A204.1 (cell line): ENCODE measurements around the gene SPAG5.
A peak's percentile ranks its signal among the peaks of the same experiment; 100 is the strongest.

Experiments
- FAIRE-seq: peaks from 2 replicates; lab custom pipeline; 2012; peaks lifted over from hg19 to GRCh38; lab: Jason Lieb, UNC

Gene SPAG5

DNA sequence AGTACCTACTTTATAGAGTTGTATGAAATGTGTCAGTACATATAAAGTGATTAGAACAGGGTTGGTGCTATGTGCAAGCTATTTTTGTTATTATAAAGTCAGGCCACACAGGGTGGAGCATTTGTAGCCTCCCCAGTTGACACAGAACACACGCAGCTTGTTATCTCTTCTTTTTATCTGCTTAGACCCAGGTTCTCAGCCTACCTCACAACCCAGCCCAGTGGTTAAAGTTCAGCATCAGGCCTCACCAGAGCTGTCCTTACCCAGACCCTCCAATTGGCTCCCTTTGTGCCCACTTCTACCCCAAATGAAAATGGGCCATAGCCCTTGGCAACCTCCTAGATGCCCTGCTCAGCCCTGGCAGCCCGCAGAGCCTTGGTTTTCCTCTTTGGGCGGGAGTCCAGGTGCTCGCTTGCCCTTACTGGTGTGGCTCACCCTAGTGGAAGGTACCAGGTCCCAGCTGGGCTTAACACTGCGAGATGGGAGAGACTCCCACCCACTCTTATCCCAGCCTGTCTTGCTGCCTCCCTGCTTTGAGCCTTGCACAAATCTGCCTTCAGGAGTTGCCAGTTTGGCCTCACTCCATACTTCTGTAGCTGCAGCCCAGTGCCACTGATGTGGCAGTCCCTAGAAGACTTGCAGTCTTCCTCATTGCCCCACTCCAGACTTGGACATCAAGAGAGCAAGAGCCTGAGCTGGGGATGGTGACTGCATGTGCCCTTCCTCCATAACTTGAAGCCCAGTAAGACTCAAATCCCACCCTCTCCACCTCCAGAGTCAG lies 26.4 kb downstream of the SPAG5 start:
- FAIRE-seq: no peak

DNA sequence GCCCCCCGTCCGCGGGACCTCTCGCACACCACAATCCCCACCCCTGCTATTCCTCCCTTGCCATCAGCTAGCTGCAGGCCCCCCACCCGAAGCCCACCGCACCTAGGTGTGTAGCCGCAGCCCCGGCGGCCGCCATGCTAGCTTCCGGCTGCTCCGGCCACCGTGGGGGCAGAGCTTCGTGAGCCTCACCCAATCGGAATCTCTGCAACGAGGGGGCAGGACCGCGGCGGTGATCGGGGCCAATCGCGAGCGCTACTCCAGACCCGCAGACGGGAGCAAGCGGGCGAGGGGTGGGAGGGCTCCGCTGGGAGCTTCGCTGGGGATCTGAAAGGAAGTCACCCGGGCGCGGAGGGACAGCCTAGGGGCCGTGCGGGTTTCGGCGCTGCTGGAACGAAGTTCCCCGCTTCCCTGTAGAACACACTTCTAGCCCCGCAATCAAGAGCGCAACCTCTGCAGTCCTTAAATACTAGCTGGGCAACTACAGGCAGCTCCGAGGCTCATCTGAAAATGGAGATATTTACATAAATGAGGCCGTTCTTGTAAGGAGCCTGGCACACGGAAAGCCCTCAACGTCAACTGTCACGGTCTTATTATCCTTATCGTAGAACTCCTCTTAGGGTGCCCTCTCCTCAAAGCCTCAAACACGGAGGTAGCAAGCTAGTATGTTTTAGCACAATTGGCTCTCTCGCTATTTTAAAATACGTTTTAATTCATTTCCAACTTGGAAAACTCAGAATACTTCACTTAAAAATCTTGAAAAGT lies 27.3 kb downstream of the SPAG5 start, which contains the start of gene PIGS:
TSS of gene PIGS (minus strand) at position 164 of the 762 bp plus-strand sequence. CDS start at position 136, 28 bp downstream.
- FAIRE-seq: no peak

DNA sequence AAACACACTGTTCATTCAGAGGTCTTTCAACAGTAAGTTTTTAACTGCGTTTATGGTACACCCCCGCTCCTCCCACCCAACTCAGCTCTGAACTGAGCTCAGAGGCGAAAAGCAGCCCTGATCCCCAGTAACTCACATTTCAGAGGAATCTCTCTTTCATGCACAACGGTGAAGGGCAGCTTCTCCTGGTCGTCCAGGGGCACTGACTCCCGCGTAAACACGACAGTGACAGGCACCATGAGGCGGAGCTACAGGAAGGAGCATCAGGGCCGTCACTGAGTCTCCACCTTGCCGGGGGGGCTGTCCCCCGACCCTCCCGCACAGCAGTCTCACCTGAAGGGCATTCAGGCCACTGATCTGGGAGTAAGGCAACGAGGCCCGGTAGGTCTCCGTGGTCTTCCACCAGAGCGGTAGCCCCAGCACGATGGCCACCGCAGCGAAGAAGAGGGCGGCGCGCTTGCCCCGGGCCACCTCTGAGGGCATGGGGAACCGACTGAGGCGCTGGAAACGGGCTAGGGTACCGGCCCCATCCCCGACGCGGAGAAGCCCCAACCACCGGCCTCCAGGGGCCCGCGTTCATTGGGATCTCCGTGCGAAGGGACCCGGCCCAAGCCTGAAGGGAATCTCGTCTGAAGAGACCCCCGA lies 28.0 kb downstream of the SPAG5 start:
- no peak for FAIRE-seq

DNA sequence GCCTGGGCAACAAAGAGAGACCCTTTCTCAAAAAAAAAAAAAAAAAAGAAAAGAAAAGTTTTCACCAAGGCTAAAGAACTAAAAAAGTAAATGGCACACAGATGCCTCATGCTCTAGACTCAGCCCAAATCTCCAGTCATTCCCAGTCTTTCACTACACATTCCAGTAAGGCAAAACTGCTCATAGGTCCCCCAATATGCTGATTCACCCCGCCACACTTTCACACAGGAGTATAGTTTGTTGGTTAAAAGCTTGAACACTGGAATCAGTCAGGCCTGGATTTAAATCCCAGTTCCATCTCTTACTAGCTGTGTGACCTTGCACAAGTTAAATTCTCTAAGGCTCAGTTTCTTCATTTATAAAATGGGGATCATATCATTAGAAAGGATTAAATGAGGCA lies 29.4 kb downstream of the SPAG5 start:
- FAIRE-seq: no peak

DNA sequence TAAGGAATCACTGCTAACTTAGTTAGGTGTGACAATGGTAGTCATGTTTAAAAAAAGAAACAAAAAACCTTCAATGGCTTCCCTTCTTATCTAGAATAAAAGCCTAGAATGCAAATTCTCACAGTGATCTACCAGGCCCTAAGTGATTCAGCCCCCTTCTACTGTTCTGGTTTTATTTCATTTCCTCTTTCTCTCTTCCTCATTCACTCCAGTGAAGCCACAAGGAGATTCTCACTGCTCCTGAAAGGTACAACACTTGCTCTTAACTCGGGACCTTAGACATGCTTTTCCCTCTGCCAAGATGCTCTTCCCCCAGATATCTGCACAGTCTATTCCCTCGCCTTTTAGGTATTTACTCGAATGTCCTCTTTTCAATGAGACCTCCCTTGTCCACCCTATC lies 31.2 kb downstream of the SPAG5 start:
- no peak for FAIRE-seq

DNA sequence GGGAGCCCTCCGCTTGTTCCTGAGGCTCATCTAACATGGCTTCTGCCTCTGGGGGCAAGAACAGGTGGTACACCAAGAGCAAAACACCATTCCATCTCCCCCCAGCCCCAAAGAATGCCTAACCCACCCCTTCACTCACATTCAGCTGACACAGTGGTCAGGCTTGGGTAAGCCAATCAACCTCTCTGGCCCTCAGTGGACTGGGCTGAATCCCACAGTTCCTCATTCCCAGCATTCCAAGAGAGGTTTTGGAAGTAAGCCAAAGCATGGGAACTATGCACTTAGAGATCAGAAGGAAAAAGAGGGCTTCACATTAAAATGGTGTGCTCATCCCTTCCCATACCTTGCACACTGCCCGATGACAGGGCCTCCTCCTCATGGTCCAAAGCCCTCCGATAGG lies 35.4 kb downstream of the SPAG5 start:
- no peak for FAIRE-seq

DNA sequence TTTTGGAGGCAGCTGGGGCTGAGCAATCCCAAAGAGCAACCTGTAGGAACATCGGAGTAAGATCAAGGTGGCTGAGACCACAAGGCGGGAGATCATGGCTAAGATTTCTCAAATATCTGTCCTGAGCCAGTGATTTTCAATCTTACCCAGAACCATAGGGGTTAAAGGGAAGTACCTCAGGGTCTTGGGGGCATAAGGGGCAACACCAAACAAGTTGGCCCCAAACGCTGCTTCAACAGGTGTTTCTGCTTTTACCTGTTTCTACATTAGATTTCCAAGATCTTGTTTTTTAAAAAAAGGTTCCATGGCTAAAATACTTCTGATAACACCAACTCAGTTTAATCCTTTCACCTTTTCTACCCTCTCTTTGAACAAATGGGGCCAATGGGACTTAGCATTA lies 43.8 kb downstream of the SPAG5 start:
- FAIRE-seq: no peak

DNA sequence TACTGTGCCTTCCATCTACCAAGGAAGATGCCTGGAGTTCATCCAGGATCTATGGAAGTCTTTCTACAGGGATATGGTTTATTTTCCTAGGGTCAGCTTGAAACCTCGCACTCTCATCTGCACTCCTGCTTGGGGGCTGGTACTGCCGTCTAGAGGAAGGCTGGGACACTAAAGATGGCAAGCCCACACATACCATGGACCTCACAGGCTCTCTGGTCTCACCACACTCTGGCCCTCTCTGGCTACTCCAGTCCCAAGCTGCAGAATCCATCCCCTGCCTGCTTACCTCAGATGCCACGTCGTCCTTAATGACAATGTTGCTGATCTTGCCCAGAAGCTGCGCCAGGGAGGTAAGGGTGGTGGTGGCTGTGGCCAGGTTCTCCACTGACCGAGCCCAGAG lies 44.3 kb downstream of the SPAG5 start:
- FAIRE-seq: no peak

DNA sequence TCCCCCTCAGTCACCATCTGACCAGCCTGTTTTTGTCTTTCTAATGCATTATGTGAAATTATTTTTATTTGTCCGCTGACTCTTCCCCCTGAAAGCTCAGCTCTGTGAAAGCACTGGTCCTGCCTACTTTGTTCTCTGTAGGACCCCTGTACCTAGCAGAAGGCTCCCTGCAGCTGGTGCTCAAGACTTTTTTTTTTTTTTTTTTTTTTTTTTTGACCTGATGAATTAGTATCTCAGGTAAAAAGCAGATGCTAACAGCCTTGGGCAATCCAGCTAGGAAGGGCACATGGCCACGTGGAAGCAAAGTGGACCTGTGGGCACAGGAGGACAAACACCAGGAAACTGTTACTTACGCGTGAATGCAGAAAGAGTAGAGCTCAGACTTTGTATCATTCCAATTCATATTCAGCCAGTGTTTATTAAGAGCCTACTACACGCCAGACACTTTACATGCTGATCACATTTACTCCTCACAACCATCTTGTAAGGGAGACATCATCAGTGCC lies 45.8 kb downstream of the SPAG5 start:
- FAIRE-seq: no peak

DNA sequence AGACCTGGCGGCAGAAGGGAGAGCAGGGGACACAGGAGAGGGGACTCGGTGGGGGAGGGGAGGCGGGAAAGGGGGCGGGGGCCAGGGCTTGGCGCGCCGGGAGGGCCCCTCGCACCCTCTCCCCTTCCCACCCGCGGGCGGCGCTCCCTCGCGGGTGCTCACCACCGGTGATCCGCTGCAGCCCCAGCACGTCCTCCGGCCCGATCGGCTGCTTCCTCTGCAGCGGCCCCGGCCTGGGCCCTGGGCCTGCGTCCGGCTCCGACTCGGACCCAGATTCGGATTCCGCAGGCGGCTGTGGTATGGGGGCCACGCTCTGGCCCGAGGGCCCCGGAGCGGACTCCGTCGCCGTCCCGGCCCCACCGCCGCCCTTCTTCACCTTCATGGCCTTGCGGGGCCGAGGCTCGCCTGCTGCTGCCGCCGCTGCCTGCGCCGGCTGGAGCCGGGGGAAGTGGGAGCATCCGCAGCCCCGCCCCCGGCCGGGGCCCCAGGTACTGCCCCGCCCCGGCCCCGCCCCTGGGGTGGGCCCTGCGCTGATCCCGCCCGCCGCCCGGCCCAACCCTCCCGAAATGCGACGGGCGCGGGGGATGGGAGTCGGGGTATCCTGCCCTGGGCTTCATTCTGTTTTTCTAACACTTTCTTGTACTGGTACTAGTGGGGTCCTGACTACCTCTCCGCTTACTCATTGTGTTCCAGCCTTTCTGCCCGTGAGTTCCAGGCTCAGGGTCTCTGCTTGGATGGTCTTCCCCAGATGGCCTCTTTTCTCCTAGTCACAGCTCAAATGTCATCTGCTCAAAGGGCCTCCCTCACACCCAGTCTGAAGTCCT lies 46.4 kb downstream of the SPAG5 start, which contains the start of gene UNC119:
TSS of gene UNC119 (minus strand) at position 449 of the 824 bp plus-strand sequence. CDS start at position 382, 67 bp downstream.
- FAIRE-seq: no peak

DNA sequence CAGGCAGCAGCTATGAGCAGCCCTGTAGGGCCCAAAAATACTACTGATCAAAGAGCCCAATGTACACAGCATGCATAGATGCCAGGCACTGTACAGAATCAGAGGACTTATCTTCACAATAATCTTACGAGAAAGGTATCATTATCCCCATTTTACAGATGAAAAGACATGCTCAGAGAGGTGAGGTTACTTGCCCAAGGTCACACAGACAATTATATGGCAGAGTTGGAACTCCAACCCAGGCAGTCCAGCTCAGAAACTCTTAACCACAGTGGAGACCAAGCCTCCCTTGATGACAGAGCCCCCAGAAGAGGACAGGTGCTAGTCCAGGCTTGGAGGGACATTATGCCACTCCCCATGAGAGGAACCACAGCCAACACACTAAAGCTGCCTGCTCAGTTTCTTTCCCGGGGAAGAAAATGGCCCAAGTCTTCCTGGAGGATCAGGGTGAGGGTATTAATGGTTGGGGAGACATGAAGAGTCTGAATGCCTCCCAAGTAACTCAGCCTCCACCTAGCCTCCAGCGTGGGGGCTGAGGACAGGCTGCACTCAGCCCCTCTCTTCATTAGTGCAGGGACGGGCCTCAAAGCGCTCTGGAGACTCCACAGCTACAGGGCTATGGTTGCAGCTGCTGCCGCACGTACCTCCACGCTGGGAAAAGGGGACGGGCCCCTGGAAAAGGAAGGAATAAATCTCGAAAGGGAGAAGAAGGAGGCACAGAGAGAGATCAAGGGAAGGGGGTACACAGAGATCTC lies 47.2 kb downstream of the SPAG5 start:
- FAIRE-seq: no peak

DNA sequence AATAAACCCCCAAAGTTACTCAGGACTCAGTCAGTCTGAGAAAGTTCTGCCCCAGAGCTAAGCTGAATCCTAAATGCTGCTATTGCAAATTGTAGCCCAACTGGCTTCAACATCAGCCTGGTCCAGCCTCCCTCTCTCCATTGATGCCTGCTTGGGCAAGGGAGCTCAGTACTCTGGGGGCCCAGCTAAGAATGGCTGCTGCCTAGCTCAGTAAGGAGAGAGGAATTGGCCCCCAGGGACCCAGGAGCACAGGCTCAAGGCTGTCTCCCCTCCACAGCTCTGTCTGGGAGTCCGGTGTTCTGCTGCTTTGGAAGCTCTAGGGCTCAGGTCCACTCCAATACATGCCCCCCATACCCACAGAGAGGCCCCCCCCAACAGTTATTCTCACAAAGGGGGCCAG lies 48.0 kb downstream of the SPAG5 start:
- no peak for FAIRE-seq

DNA sequence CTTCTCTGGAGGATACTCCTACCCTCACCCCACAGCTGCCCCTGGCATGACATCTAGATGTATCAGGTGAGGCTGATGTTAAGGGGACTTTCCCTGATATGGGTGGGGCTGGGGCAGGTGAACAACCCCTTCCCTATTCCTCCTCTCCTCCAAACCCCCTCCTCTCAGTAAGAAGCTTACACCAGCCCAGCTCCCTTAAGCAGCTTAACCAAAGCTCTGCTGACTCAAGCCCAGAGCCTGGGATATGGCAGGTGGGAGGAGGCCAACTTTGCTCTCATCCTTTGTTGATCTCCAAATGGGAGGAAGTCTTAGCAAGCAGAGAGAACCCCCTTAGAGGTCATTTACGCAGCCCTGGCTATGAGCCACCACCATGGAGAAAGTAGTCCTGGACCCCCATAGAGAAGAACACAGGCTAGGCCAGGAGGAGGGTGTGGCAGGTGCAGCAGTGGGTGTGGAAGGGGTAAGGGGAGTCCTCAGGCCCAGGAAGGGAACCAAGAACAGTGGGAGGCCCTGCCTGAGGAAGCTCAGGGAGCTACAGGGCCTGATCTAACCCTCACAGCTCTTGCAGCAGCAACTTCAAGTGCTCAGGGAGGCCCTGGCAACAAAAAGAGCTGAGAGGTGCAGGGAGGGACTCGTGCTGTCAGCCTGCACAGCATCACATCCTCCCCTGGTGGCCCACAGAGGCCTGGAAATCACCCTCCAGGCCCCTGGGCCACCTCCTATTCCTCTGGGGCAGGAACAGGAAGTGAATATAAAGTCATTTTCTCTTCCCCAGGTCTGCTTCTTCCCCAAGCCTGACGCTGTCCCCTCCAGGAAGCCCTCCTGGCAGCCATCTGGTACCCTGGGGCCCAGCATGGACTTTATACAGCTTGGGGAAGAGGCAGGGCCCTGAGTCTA lies 49.3 kb downstream of the SPAG5 start:
- FAIRE-seq: no peak

DNA sequence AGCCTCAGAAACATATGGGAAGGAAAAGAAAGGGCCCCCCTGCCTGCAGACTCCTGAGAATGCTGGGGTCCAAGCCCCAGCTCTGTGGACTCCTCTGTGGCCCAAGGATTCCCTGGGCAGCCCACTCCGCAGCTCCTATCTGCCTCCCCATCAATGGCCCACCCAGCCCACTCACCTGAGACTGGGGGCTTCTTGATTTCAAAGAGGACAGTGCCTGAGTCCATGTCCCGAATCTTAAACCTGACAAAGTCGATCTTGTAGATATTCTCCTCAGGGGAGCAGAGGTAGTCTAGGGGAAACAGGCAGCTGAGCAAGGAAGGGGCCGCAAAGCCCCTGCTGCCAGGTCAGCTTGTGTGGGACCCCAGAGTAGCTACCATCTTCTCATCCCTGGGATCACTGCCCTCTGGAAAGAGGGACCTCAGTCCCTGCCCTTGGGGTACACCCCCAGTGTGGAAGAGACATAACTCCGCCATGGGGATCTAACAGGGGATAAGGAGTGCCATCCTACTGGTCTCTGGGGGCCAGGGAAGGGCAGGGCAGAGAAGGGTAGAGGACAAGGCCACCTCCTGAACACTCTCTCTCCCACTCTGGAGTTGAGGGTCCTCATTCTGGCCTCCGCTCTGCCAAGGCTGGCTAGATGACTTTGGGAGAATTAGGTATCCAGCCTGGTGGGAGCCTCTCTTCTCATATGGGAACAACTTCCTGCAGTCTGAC lies 50.3 kb downstream of the SPAG5 start:
- no peak for FAIRE-seq

DNA sequence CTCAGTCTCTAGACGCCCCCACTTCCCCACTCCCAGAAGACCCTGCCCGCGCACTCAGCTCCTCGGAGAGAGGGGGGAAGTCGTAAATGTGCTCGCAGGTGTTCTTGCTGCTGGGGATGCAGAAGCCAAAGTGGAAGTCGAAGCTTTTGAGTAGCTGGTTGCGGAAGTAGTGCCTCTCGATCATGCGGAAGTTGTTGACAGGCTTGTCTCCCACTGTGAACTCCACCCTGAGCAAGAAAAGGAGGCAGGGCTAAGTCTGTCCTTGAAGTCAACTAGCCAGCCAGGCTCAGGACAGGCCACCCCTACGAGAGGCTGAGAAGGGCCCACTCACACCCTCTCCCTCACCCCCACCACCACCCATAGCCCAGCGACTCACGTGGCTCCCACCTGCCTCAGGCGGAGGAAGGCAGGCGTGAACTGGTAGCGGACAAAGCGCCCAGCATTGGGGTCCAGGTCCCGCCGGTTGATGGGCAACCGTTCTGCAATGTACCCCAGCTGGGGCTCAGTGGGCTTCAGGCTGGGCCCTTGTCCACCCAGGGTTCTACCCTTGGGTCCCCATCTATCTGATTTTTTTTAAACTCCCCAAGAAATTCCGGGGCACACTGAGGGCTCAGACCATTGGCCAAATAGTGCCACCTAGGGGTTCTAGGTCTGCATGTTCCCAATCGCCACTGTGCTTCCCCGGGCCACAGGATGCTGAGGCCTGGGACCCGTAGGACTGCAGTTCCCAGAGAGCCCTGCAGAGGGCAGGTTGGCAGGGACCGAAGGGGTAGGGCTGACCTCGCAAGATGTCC lies 51.0 kb downstream of the SPAG5 start:
- FAIRE-seq: peak; percentile 87

DNA sequence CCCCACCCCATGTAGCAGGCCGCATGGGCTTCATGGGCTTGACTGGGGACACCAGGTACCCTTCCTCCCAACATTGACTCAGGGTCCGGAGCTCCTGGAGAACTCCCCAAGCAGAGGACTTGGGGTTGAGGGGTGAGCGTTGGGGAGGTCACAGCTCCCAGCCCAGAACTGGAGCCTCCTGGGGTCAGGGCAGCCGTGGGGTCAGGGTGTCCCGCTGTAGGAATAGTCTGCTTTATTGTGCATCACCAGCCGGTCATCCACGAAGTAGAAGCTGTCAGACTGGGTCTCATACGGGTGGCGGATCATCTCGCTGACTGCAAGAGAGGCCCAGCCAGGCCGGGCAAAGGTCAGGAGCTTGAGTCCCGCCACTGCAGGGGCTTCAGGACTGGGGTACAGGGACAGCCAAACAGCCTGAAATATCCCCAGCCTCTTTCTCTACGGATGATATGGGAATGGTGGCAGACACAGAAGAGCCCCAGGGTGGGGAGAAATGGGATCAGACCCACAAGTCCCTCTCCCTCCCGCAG lies 51.7 kb downstream of the SPAG5 start:
- no peak for FAIRE-seq

DNA sequence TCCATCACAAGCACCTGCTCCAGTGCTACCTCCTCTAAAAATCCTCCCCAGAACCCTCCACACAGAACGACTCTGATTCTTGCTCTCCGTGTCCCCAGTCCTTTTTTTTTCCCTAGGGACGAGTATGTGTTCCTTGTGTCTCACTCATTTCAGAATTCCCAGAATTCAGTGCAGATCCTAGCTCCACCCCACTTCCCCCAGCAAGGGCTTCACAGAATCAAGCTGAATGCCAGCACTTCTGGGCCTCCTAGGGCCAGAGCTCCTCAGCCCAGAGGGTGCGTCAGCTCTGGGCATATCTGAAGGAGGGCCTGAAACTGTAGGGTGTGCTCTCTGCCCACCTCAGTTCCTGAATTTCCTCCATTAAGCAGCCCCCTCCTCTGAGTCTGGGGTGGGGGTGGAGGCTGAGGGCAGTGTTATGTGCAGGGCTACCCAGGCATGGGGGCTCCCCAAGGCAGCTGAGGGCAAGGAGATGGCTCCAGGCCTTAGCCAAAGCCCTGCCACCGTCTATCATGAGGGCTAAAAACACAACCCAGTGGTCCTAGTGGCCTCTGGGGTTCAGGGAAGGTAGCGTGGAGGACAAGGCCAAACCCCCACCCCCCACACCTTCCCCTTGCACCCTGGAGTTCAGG lies 52.9 kb downstream of the SPAG5 start:
- FAIRE-seq: no peak

DNA sequence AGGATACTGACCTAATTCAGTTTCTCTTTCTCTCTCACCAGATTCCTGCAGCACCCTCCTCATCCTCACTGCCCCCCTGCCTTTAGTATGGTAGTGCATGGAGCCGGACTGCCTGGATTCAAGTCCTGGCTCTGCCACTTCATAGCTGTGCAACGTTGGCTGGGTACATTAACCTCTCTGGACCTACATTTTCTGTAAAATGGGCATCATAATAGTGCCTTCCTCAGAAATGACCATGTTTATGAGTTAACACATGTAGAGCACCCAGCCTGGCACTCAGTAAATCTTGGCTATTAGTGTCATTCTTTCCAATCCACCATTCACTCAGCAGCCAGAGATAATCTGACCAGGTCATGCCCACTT lies 53.7 kb downstream of the SPAG5 start:
- no peak for FAIRE-seq
